Lower lobe of right lung (tissue), 2 donors: Measurements from ENCODE around the gene ANO8. TPM values are rescaled to one million over a fixed set of nuclear protein-coding genes. Genes with fewer than 3 reads are reported as not detected.
A peak's percentile ranks its signal among the peaks of the same experiment; 100 is the strongest.

Source experiments
- ATAC-seq, 2 donors: fragments of 200-7000 bp; cut with Tn5 transposase; one replicate each; pipeline ENCODE4 v1.9.1; 2020 to 2022; ENCODE audit warnings: mild to moderate bottlenecking in 2 of 2, moderate library complexity in 2 of 2
- DNase-seq: peaks from one replicate; pipeline ENCODE4 v3.0.0-alpha.2; 2020
- H3K27ac ChIP-seq: fragments of 200-600 bp; one replicate; pipeline ENCODE4 v1.8.0; 2022
- H3K27me3 ChIP-seq: fragments of 200-600 bp; one replicate; pipeline ENCODE4 v1.8.0; 2022; ENCODE audit warnings: low read depth
- H3K36me3 ChIP-seq: fragments of 200-600 bp; one replicate; pipeline ENCODE4 v1.8.0; 2022; ENCODE audit warnings: mild to moderate bottlenecking
- H3K4me1 ChIP-seq: fragments of 200-600 bp; one replicate; pipeline ENCODE4 v1.8.0; 2022
- H3K4me3 ChIP-seq: fragments of 200-600 bp; one replicate; pipeline ENCODE4 v1.8.0; 2022; ENCODE audit warnings: mild to moderate bottlenecking
- H3K9me3 ChIP-seq: fragments of 200-600 bp; one replicate; pipeline ENCODE4 v1.8.0; 2022
- CTCF ChIP-seq: fragments of 200-600 bp; IDR thresholded peaks from one replicate; pipeline ENCODE4 v1.8.0; 2022; ENCODE audit warnings: antibody characterized with exemption, mild to moderate bottlenecking
- intact Hi-C: fragments of 100-400 bp; cut with DNase I; formaldehyde crosslinking; loops from one replicate; pipeline ENCODE4 v1.11.0; 2022
- total RNA-seq: library from RNA; stranded (reverse); fragmentation: NEBNext Ultra II Directional; extraction: Animal tissue kit (Norgen Biotek cat#: 25700); gene quantifications from one replicate; pipeline ENCODE4 v1.2.1, GENCODE V29; 2021
- donor health status: DM: no; HTN: yes; CAD: no; lungs with severe emphysema.

Gene ANO8
- total RNA-seq, 1 donor from 2014 or later, result 16.6 TPM

DNA sequence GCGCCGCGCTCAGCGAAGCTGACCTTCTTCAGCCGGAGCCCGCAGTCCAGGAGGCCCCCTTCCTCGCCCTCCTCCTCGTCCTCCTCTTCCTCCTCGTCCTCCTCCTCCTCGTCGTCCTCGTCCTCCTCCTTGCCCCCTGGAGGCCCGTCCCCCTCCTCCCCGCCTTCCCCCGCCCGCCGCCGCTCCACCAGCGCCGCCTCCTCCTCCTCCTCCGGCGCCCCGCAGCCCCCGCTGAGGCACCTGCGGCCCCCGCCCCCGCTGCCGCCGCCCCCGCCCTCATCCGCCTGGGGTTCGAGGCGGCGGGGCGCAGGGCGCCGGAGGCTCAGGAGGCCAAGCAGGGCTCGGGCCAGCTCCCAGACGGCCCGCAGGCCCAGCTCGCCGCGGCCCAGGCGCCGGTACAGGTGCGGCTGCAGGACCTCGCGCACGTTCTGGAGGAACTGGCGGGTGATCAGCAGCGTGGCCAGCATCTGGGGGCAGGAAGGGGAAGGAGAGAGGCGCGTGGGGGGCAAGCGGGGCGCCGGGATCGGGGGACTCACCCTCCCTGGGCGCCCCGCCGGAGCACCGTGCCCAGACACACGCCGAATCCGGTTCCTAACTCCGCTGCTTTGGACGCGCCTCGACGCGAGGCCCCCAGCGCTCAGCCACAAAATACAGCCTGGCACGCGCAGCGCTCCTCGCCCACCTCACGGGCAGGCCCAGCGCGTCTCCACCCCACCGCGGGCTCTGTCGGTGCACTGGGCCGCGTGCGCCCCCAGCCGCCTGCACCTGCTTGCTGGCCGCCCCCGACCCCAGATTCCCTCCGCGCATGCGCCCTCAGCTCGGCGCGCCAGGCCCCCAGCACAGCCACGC lies 5.9 kb downstream of the ANO8 start:
- peaks cover 17% of the 10 kb centered on the region for H3K4me1 ChIP-seq
- peaks cover 4% of the 10 kb centered on the region for H3K36me3 ChIP-seq
- intact Hi-C loops, result no loop called here
- H3K4me3 ChIP-seq, result peak overlapping the region; percentile 53
- ATAC-seq (peak in 1 of 2 donors; percentile 5), DNase-seq (no peak)
- peak overlapping the region; percentile 73 for H3K27ac ChIP-seq
- H3K27me3 ChIP-seq, result peaks cover 9% of the 10 kb centered on the region
- H3K9me3 ChIP-seq, result no peaks in the 10 kb centered on the region
- no peak for TF ChIP-seq CTCF

DNA sequence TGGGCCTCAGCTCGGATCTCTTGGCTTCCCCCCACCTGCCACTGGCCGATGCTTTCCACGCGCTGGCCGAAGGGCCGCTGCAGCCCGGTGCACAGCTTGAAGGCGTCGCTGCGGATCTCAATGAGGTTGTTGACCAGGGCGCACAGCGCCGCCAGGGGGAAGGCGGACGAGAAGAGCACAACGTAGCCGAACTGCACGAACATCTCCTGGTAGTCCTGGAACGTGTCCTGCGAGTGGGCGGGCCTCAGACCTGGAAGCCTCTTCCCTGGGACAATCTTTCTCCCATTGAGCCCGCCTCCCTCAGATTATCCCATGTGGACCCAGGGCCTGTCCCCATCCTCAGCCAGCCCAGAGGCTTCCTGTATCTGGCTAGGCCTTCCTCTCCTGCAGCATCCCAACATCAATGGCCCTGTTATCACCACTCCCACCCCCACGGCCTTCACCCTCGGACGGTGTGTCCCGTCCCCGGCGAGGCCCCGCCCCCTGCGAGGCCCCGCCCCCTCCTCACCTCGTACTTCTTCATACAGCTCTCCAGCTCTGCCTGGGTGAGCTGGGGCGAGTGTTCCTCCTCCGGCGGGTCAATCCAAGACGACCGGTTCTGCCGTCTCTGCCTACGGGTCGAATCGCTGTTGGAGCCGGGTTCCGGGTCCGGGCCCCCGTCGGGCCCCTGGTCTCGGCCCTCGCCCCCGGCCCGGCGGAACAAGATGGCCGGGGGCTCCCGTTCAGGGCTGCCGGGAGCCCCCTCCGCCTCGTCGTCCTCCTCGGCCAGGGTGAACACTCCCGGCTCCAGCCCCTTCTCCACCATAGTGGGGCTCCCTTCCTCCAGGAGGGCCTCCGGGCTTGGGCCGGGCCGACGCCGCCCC lies 6.8 kb downstream of the ANO8 start:
- peaks cover 4% of the 10 kb centered on the region for H3K36me3 ChIP-seq
- H3K27ac ChIP-seq, result peak overlapping the region; percentile 73
- DNase-seq (peak; percentile 88), ATAC-seq (peak; percentile 88 to 92)
- TF ChIP-seq CTCF, result peak; percentile 29
- no peaks in the 10 kb centered on the region for H3K9me3 ChIP-seq
- peaks cover 9% of the 10 kb centered on the region for H3K27me3 ChIP-seq
- peak overlapping the region; percentile 53 for H3K4me3 ChIP-seq
- H3K4me1 ChIP-seq, result peaks cover 14% of the 10 kb centered on the region
- intact Hi-C loops, result no loop called here

- TF ChIP-seq CTCF, result no peak
- Histone ChIP-seq H3K27ac (no peak overlapping the region), H3K36me3 (peaks cover 4% of the 10 kb centered on the region), H3K27me3 (peaks cover 9% of the 10 kb centered on the region), H3K4me3 (no peak overlapping the region), H3K4me1 (peaks cover 14% of the 10 kb centered on the region), H3K9me3 (no peaks in the 10 kb centered on the region)
- ATAC-seq, result no peak
- intact Hi-C loops, result no loop called here
- DNase-seq, result no peak
These were observed 7.5 kb downstream of the ANO8 start for GRCh38 chr19:17327068-17327653.

DNA sequence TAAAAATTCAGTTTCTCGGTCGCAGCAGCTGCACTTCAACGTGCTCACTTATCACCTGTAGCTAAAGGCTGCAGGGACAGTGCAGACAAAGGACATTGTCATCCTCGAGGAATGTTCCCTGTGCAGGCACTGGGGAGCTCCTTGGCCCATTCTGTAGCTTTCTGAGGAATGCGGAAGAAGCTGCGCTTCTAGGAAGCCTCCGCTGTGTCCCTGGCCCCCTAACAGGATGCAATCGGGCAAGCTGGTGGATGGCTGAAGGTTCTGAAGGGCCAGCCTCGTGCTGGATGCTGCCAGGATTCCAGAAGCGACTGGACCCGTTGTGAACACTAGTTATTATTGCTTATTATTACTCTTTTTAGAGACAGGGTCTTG lies 8.1 kb downstream of the ANO8 start:
- DNase-seq, result no peak
- no peaks in the 10 kb centered on the region for H3K9me3 ChIP-seq
- no peak overlapping the region for H3K4me3 ChIP-seq
- peaks cover 9% of the 10 kb centered on the region for H3K27me3 ChIP-seq
- no peak overlapping the region for H3K27ac ChIP-seq
- no peak for TF ChIP-seq CTCF
- intact Hi-C loops, result no loop called here
- H3K4me1 ChIP-seq, result peaks cover 14% of the 10 kb centered on the region
- peaks cover 8% of the 10 kb centered on the region for H3K36me3 ChIP-seq
- ATAC-seq, result no peak

DNA sequence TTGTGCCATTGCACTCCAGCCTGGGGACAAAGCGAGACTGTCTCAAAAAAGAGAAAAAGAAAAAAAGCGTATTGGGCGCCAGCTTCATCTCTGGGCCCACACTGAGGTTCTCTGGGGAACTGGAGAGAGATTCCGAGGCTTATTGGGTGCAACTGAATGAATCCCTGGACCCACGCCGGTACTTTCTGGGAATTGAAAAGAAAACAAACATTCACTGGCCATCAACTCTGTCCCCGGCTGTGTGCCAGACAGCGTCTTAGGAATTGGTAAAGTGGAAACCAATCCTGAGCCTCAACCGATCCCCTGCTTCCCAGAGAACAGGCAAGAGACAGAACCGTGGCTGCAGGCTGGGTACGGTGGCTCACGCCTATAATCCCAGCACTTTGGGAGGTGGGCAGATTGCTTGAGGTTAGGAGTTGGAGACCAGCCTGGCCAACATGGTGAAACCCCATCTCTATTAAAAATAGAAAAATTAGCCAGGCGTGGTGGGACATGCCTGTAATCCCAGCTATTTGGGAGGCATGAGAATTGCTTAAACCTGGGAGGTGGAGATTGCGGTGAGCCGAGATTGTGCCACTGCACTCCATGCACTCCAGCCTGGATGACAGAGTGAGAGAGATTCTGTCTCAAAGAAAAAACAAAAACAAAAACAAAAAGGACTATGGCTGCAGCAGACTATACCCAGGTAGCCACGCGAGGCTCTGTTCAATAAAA lies 8.6 kb downstream of the ANO8 start:
- DNase-seq (no peak), ATAC-seq (no peak)
- peaks cover 12% of the 10 kb centered on the region for H3K36me3 ChIP-seq
- H3K27me3 ChIP-seq, result peaks cover 9% of the 10 kb centered on the region
- no peaks in the 10 kb centered on the region for H3K9me3 ChIP-seq
- H3K27ac ChIP-seq, result no peak overlapping the region
- H3K4me1 ChIP-seq, result peaks cover 14% of the 10 kb centered on the region
- no peak for TF ChIP-seq CTCF
- intact Hi-C loops, result no loop called here
- H3K4me3 ChIP-seq, result no peak overlapping the region
